ENCODE measurements around the gene CDHR2.

CDHR2 gene

DNA sequence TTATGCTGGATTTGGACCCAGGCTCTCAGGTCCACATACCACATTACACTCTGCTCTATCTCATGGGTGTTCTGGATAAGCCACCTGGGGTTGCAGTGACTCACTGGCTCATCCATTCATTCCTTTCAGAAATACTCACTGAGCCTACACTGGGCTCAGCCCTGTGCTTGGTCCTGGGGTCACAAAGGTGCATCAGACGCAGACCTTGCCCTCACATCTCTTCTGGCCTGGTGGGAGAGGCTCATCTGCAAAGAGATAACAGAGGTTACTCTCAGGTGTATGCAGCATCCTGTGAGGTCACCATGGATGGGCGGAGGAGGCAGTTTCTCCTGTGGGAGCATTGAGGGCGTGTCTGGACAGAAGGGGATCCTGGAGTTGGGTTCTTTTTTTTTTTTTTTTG lies 12.1 kb downstream of the CDHR2 start:
- DNase-seq (ENCODE audit: low read depth) = no peak
- H3K4me3 ChIP-seq (ENCODE audit: low read depth, low read length) = no peak overlapping the region

DNA sequence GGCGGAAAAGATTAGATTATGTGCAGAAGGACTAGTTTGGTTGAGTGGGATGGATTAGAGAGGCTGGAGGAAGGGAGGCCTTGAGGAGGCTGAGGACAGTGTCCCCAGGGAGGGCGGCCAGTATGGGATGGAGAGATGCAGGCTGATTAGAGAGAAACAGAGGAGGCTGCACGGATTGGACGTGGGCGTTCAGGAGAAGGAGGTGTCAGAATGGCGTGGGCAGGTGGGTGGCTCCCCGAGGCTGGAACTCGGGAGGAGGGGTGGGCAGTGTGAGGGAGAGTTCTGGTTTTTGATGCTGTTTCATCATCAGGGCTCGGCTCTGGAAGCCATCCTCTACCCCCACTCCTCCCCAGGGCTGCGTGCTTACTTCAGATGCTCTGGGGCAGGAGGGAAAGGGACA lies 13.0 kb downstream of the CDHR2 start:
- DNase-seq (ENCODE audit: low read depth) = no peak
- H3K4me3 ChIP-seq (ENCODE audit: low read depth, low read length) = no peak overlapping the region

- DNase-seq (ENCODE audit: low read depth) = no peak
- no peak overlapping the region for H3K4me3 ChIP-seq (ENCODE audit: low read depth, low read length)
Measured at GRCh38 chr5:176564002-176564401, 14.9 kb downstream of the CDHR2 start.

DNA sequence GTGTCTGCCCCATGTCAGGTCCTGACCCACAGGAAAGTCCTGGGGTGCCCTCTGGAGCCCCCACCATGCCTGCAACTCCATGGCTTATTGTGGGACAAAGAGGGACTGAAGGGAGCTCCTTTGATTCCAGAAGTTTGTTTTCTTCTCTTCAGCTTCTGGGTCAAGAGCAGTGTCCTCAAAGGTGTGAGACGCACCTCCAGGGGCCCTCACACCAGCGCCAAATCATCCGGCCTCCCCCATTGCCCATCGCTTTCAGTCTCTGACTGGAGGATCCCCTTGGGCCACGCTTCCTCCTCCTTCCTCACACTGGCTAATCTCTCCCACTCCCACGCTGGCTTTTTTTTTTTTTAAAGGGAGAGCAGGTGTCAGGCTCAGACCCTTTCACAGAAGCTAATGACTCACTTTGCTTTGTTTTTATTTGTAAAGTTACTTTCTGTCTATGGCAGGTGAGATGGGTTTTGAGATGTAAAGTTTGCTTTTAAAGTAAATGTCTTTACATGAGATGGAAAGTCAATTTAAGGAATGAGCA lies 16.7 kb downstream of the CDHR2 start:
- DNase-seq (ENCODE audit: low read depth) = no peak
- no peak overlapping the region for H3K4me3 ChIP-seq (ENCODE audit: low read depth, low read length)

- no peak for DNase-seq (ENCODE audit: low read depth)
Measured at GRCh38 chr5:176568657-176569056, 19.5 kb downstream of the CDHR2 start.

GRCh38 chr5:176570044-176570443 lies 20.9 kb downstream of the CDHR2 start:
- H3K4me3 ChIP-seq (ENCODE audit: low read depth, low read length) = no peak overlapping the region
- DNase-seq (ENCODE audit: low read depth) = no peak

More at GRCh38 chr5:176568657-176569056, 19.5 kb downstream of the CDHR2 start:
- H3K4me3 ChIP-seq (ENCODE audit: low read depth, low read length) = no peak overlapping the region

DNA sequence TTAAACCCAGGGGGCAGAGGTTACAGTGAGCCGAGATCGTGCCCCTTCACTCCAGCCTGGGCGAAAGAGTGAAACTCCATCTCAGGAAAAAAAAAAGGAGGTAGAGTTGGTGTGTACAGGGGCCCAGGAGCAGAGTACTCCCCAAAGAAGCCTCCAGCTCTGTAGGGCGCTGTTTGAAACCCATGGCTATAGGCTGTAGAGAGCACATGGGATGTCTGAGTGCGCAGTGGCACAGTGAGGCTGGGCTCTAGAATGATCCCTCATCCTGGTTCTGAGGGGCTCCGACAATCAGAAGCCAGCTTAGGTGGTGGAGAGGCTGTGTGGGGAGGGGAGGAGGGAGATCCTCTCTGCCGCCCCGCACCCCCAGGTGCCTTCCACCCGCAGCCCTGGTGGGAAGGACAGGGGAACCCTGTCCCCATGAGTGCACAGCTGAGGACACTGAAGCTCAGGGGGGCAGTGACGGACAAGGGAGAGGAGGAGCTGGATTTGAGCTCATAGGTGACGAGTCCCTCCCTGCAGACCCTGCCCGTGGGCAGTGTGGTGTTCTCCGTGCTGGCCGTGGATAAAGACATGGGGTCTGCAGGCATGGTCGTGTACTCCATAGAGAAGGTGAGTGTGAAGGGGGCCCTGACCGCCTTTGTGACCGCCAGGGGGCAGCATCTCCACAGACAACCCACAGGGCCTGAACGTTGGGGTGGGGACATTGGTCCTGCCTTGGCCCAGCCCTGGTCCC lies 24.6 kb downstream of the CDHR2 start:
- no peak overlapping the region for H3K4me3 ChIP-seq (ENCODE audit: low read depth, low read length)
- DNase-seq (ENCODE audit: low read depth) = no peak

DNA sequence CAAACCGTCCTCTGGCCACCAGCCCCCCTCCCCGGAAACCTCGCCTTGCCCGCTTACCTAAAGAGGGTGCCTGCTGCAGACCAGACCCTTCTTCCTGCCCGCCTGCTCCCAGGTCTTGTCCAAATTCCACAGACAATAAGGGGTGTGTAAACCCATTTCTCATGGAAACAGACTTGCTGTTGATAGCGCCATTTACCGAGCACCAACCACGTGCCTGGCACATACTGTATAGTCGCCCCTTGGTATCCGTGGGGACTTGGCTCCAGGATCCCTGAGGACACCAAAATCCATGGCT lies 25.1 kb downstream of the CDHR2 start:
- no peak overlapping the region for H3K4me3 ChIP-seq (ENCODE audit: low read depth, low read length)
- DNase-seq (ENCODE audit: low read depth) = no peak

DNA sequence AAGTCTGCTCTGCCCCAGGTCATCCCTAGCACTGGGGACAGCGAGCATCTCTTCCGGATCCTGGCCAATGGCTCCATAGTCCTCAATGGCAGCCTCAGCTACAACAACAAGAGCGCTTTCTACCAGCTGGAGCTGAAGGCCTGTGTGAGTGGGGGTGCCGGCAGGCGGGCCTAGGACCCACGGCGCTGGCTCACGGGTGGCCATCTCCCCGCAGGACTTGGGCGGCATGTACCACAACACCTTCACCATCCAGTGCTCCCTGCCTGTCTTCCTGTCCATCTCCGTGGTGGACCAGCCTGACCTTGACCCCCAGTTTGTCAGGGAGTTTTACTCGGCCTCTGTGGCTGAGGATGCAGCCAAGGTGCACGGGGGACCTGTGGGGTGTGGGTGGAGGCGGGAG lies 25.9 kb downstream of the CDHR2 start:
- no peak overlapping the region for H3K4me3 ChIP-seq (ENCODE audit: low read depth, low read length)
- no peak for DNase-seq (ENCODE audit: low read depth)

- DNase-seq (ENCODE audit: low read depth) = no peak
- no peak overlapping the region for H3K4me3 ChIP-seq (ENCODE audit: low read depth, low read length)
Measured at GRCh38 chr5:176575488-176576422, 26.6 kb downstream of the CDHR2 start.

GRCh38 chr5:176577312-176578176 lies 28.4 kb downstream of the CDHR2 start:
- H3K4me3 ChIP-seq (ENCODE audit: low read depth, low read length) = no peak overlapping the region
- no peak for DNase-seq (ENCODE audit: low read depth)

- DNase-seq (ENCODE audit: low read depth) = no peak
- no peak overlapping the region for H3K4me3 ChIP-seq (ENCODE audit: low read depth, low read length)
Measured at GRCh38 chr5:176578391-176578808, 29.3 kb downstream of the CDHR2 start.

- DNase-seq (ENCODE audit: low read depth) = no peak
- H3K4me3 ChIP-seq (ENCODE audit: low read depth, low read length) = no peak overlapping the region
Measured at GRCh38 chr5:176579323-176579722, 30.2 kb downstream of the CDHR2 start.

DNA sequence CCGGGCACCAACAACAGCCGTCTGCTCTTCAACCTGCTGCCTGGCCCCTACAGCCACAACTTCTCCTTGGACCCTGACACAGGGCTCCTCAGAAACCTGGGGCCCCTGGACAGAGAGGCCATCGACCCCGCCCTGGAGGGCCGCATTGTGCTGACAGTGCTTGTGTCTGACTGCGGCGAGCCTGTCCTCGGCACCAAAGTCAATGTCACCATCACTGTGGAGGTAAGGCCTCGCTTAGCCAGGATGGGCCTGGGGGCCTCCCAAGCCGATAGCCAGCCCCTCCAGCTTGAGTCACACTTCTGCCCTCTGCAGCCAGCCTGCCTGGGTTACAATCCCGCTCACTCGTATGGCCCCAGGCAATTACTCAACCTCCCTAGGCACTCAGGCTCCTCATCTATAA lies 32.2 kb downstream of the CDHR2 start:
- no peak overlapping the region for H3K4me3 ChIP-seq (ENCODE audit: low read depth, low read length)
- DNase-seq (ENCODE audit: low read depth) = no peak

DNA sequence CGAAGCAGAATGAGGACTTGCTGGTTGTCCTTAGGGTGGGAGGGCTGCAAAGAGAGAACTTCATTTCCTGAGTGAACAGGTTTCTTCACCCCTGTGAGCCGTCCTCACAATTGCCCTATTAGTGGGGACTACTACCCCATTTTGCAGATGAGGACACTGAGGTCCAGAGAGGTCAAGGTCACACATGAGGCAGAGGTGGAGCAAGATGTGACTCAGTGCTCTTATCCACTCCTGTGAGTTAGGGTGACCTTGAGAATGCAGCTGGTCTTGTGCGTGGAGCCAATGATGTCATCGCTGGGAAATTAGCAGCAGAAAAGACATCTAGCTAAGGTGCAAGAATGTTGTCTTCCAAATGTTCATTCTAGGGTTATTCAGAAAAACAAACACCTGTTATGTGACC lies 33.9 kb downstream of the CDHR2 start:
- no peak for DNase-seq (ENCODE audit: low read depth)

GRCh38 chr5:176587398-176587797 lies 38.3 kb downstream of the CDHR2 start:
- DNase-seq (ENCODE audit: low read depth) = no peak
- no peak overlapping the region for H3K4me3 ChIP-seq (ENCODE audit: low read depth, low read length)

More for the DNA sequence above, 33.9 kb downstream of the CDHR2 start:
- no peak overlapping the region for H3K4me3 ChIP-seq (ENCODE audit: low read depth, low read length)

DNA sequence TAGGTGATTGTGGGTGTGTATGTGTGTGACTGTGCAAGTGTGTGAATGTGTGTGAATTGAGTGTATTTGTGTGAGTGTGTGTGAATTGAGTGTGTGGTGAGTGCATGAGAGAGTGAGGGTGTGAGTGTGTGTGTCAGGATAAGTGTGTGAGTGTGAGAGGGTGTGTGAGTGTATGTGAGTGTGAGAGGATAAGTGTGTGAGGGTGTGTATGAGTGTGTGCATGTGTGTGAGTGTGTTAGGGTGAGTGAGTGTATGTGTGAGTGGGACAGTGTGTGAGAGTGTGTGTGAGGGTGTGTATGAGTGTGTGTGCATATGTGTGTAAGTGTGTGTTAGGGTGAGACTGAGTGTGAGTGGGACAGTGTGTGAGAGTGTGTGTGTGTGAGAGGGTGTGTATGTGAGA lies 39.2 kb downstream of the CDHR2 start:
- DNase-seq (ENCODE audit: low read depth) = no peak
- H3K4me3 ChIP-seq (ENCODE audit: low read depth, low read length) = no peak overlapping the region

GRCh38 chr5:176589039-176589769 lies 40.1 kb downstream of the CDHR2 start:
- DNase-seq (ENCODE audit: low read depth) = no peak
- no peak overlapping the region for H3K4me3 ChIP-seq (ENCODE audit: low read depth, low read length)

Measured in skeletal muscle cell (primary cell).